ENCODE results near the gene IVL. TPM values are rescaled to one million over a fixed set of nuclear protein-coding genes. Genes with fewer than 3 reads are reported as not detected.

The IVL gene
- total RNA-seq, 4 donors from 2014 or later, result not detected

- 45 to 49% methylated on average over 1 of the region's 1 CpG for WGBS, 2 donors (ENCODE audit: low coverage in 1 of 2)
Observed at GRCh38 chr1:152888126-152888525, 20.2 kb upstream of the IVL start.

GRCh38 chr1:152899027-152899426, 9.3 kb upstream of the IVL start:
- Histone ChIP-seq H3K27me3 (no peaks in the 10 kb centered on the region), H3K9me3 (no peaks in the 10 kb centered on the region), H3K4me3 (no peak overlapping the region), H3K27ac (no peak overlapping the region), H3K4me1 (no peaks in the 10 kb centered on the region), H3K36me3 (no peaks in the 10 kb centered on the region)
- in situ Hi-C loops (cut with MboI; ENCODE audit: low pct_ligation_motif_present in 1 of 4, low pct_unique_long_range_greater_than_20kb in 1 of 4, low sequenced_read_pairs in 3 of 4) (no loop called here), intact Hi-C loops (cut with DNase I; ENCODE audit: low total_unique reads) (no loop called here)
- TF ChIP-seq POLR2AphosphoS5 (IDR thresholded peaks at IDR 0.05) (no peak), POLR2A (IDR thresholded peaks at IDR 0.05) (no peak), EP300 (IDR thresholded peaks at IDR 0.05; ENCODE audit: low read depth) (no peak), CTCF (IDR thresholded peaks at IDR 0.05) (no peak)
- DNase-seq, result no peak
- WGBS, 2 donors (ENCODE audit: low coverage in 1 of 2), result 51 to 76% methylated on average over 4 of the region's 4 CpGs

More at GRCh38 chr1:152888126-152888525, 20.2 kb upstream of the IVL start:
- DNase-seq, result no peak
- TF ChIP-seq POLR2AphosphoS5 (IDR thresholded peaks at IDR 0.05) (no peak), EP300 (IDR thresholded peaks at IDR 0.05; ENCODE audit: low read depth) (no peak), CTCF (IDR thresholded peaks at IDR 0.05) (no peak), POLR2A (IDR thresholded peaks at IDR 0.05) (no peak)
- intact Hi-C loops (cut with DNase I; ENCODE audit: low total_unique reads), result no loop called here
- no peaks in the 10 kb centered on the region for H3K36me3 ChIP-seq
- no peak overlapping the region for H3K27ac ChIP-seq
- H3K9me3 ChIP-seq, result no peaks in the 10 kb centered on the region
- no peaks in the 10 kb centered on the region for H3K27me3 ChIP-seq
- H3K4me1 ChIP-seq, result no peaks in the 10 kb centered on the region
- H3K4me3 ChIP-seq, result no peak overlapping the region
- in situ Hi-C loops (cut with MboI; ENCODE audit: low pct_ligation_motif_present in 1 of 4, low pct_unique_long_range_greater_than_20kb in 1 of 4, low sequenced_read_pairs in 3 of 4), result no loop called here

DNA sequence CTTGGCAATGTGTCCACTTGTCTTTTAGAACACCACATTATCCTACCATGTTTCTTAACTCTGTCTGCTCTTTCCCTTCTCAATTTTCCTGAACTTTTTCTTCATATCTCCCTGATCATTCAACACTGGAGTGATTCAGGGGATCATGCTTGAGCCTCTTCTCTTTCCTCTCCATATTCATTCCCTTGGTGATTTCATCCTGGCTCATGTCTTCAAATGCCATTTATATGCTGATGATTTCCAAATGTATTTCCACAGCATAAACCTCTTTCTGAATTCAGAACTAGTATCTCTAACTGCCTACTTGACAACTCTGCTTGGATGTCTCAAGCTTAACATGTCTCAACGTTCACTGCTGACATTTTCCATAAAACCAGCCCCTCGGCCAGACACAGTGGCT, 8.5 kb upstream of the IVL start:
- intact Hi-C loops (cut with DNase I; ENCODE audit: low total_unique reads), result no loop called here
- Histone ChIP-seq H3K4me1 (no peaks in the 10 kb centered on the region), H3K27me3 (no peaks in the 10 kb centered on the region), H3K4me3 (no peak overlapping the region), H3K27ac (no peak overlapping the region), H3K9me3 (no peaks in the 10 kb centered on the region), H3K36me3 (no peaks in the 10 kb centered on the region)
- 72% methylated on average over 2 of the region's 2 CpGs; no CpG with 5 or more reads in 1 of the 2 donors for whole genome bisulfite sequencing, 2 donors (ENCODE audit: low coverage in 1 of 2)
- in situ Hi-C loops (cut with MboI; ENCODE audit: low pct_ligation_motif_present in 1 of 4, low pct_unique_long_range_greater_than_20kb in 1 of 4, low sequenced_read_pairs in 3 of 4), result no loop called here
- no peak for DNase-seq
- TF ChIP-seq CTCF (IDR thresholded peaks at IDR 0.05) (no peak), EP300 (IDR thresholded peaks at IDR 0.05; ENCODE audit: low read depth) (no peak), POLR2A (IDR thresholded peaks at IDR 0.05) (no peak), POLR2AphosphoS5 (IDR thresholded peaks at IDR 0.05) (no peak)

DNA sequence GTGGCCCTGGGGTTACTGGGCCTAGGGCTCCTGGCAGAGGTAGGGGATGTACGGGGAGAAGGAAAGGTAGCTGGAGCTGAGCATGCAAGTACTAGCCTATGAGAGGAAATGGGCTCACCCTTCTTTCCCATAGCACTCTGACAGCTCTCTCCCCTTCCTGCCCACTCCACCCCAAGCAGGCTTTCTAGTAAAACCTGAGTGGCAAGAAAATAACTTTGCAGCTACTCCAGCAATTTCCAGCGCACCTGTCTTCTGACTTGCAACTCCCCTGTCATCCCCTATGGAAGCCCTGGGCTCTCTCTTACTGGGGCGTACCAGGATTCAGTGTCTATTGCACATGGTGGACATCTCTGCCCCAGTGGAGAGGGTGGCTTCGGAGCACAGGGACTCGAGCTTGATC, 6.7 kb upstream of the IVL start:
- in situ Hi-C loops (cut with MboI; ENCODE audit: low pct_ligation_motif_present in 1 of 4, low pct_unique_long_range_greater_than_20kb in 1 of 4, low sequenced_read_pairs in 3 of 4) (no loop called here), intact Hi-C loops (cut with DNase I; ENCODE audit: low total_unique reads) (no loop called here)
- Histone ChIP-seq H3K4me3 (no peak overlapping the region), H3K36me3 (no peaks in the 10 kb centered on the region), H3K9me3 (no peaks in the 10 kb centered on the region), H3K27me3 (no peaks in the 10 kb centered on the region), H3K27ac (no peak overlapping the region), H3K4me1 (no peaks in the 10 kb centered on the region)
- no peak for TF ChIP-seq POLR2AphosphoS5 (IDR thresholded peaks at IDR 0.05)
- TF ChIP-seq CTCF (IDR thresholded peaks at IDR 0.05), result no peak
- no peak for TF ChIP-seq POLR2A (IDR thresholded peaks at IDR 0.05)
- TF ChIP-seq EP300 (IDR thresholded peaks at IDR 0.05; ENCODE audit: low read depth), result no peak
- no peak for DNase-seq
- 70 to 73% methylated on average over 5 of the region's 5 CpGs for WGBS, 2 donors (ENCODE audit: low coverage in 1 of 2)
